Neuronal stem cell (in vitro differentiated cells): Measurements from ENCODE around the gene DAPK2.
A peak's percentile ranks its signal among the peaks of the same experiment; 100 is the strongest.

ENCODE experiments used
- DNase-seq: peaks from one replicate; pipeline ENCODE4 v3.0.0-alpha.2; 2013; ENCODE audit warnings: low spot score
- H2AFZ ChIP-seq: one replicate; pipeline ENCODE4 v1.6.1; 2013; ENCODE audit warnings: mild to moderate bottlenecking, low read length, inconsistent platforms
- H2AK5ac ChIP-seq: 2 replicates; pipeline ENCODE4 v1.6.1; 2013; ENCODE audit warnings: low read depth, mild to moderate bottlenecking, inconsistent platforms, low read length, moderate library complexity, mixed read lengths
- H2BK120ac ChIP-seq: 2 replicates; pipeline ENCODE4 v1.6.1; 2013; ENCODE audit warnings: low read depth, mild to moderate bottlenecking, inconsistent platforms, low read length, moderate library complexity, mixed read lengths
- H2BK12ac ChIP-seq: one replicate; pipeline ENCODE4 v1.6.1; 2013; ENCODE audit warnings: low read length, inconsistent platforms
- H2BK15ac ChIP-seq: 2 replicates; pipeline ENCODE4 v1.6.1; 2013; ENCODE audit warnings: mild to moderate bottlenecking, low read length, inconsistent platforms, mixed read lengths
- H2BK5ac ChIP-seq: one replicate; pipeline ENCODE4 v1.6.1; 2013; ENCODE audit warnings: inconsistent platforms, mild to moderate bottlenecking, low read length, moderate library complexity
- H3K14ac ChIP-seq: one replicate; pipeline ENCODE4 v1.6.1; 2013; ENCODE audit warnings: low read length, inconsistent platforms
- H3K18ac ChIP-seq: 2 replicates; pipeline ENCODE4 v1.6.1; 2013; ENCODE audit warnings: low read length, inconsistent platforms
- H3K23ac ChIP-seq: 2 replicates; pipeline ENCODE4 v1.6.1; 2013; ENCODE audit warnings: low read depth, mild to moderate bottlenecking, mixed read lengths, low read length, inconsistent platforms; ENCODE audit not compliant: poor library complexity
- H3K27ac ChIP-seq: replicated peaks from 3 replicates; pipeline ENCODE4 v1.5.1; 2013; ENCODE audit warnings: low read length, inconsistent platforms
- H3K27me3 ChIP-seq, 3 experiments: 2 replicates each; pipeline ENCODE4 v1.6.1; 2013; ENCODE audit warnings: low read length in 3 of 3, mild to moderate bottlenecking in 2 of 3, inconsistent platforms in 1 of 3, low read depth in 1 of 3, mixed read lengths in 1 of 3, moderate library complexity in 1 of 3; ENCODE audit not compliant: control insufficient read depth in 3 of 3, insufficient read depth in 3 of 3
- H3K36me3 ChIP-seq, 2 donors: replicated peaks in 1 of 2; 2 replicates each; pipeline ENCODE4 v1.6.1; 2013; ENCODE audit warnings: low read length in 2 of 2; ENCODE audit not compliant: control insufficient read depth in 2 of 2, insufficient read depth in 2 of 2
- H3K4ac ChIP-seq: 2 replicates; pipeline ENCODE4 v1.6.1; 2013; ENCODE audit warnings: inconsistent platforms, mild to moderate bottlenecking, low read length, moderate library complexity
- H3K4me1 ChIP-seq, 2 donors: 1 replicate in 1 of 2; 2 replicates in 1 of 2; pipeline ENCODE4 v1.6.1; 2013; ENCODE audit warnings: low read length in 2 of 2, low read depth in 1 of 2; ENCODE audit not compliant: control insufficient read depth in 2 of 2, insufficient read depth in 1 of 2
- H3K4me2 ChIP-seq: one replicate; pipeline ENCODE4 v1.6.1; 2013; ENCODE audit warnings: mild to moderate bottlenecking, low read length, inconsistent platforms; ENCODE audit not compliant: insufficient read depth, poor library complexity, severe bottlenecking
- H3K4me3 ChIP-seq, 2 donors: 2 replicates each; pipeline ENCODE4 v1.5.1; 2013; ENCODE audit warnings: low read length in 2 of 2, mild to moderate bottlenecking in 2 of 2, inconsistent platforms in 1 of 2, moderate library complexity in 1 of 2
- H3K79me1 ChIP-seq: one replicate; pipeline ENCODE4 v1.6.1; 2013; ENCODE audit warnings: low read depth, mild to moderate bottlenecking, inconsistent platforms, low read length, moderate library complexity
- H3K9ac ChIP-seq: one replicate; pipeline ENCODE4 v1.6.1; 2013; ENCODE audit warnings: mild to moderate bottlenecking, low read depth, low read length, inconsistent platforms; ENCODE audit not compliant: poor library complexity
- H3K9me3 ChIP-seq, 2 donors: replicated peaks in 1 of 2; 2 replicates each; pipeline versions ENCODE3 to v1.6.1; 2013; ENCODE audit warnings: low read length in 2 of 2, mild to moderate bottlenecking in 2 of 2, inconsistent platforms in 1 of 2, low read depth in 1 of 2, mixed read lengths in 1 of 2, moderate library complexity in 1 of 2; ENCODE audit not compliant: control insufficient read depth in 2 of 2, insufficient read depth in 1 of 2
- H4K8ac ChIP-seq: one replicate; pipeline ENCODE4 v1.6.1; 2013; ENCODE audit warnings: low read depth, mild to moderate bottlenecking, inconsistent platforms, low read length, moderate library complexity
- H4K91ac ChIP-seq: one replicate; pipeline ENCODE4 v1.6.1; 2013; ENCODE audit warnings: low read length, low read depth, mild to moderate bottlenecking, inconsistent platforms; ENCODE audit not compliant: poor library complexity
- WGBS, 2 donors: extraction: QIAGEN DNeasy Blood & Tissue Kit; methylation state at CpG; one replicate each; pipeline ENCODE4 v1.1.7; 2013; ENCODE audit warnings: missing lambda C conversion rate in 2 of 2, mixed read lengths in 1 of 2; ENCODE audit not compliant: insufficient read length in 2 of 2, insufficient replicate concordance in 1 of 2; ENCODE audit errors: extremely low coverage in 2 of 2; 5-methylcytosine and 5-hydroxymethylcytosine counted together

The DAPK2 gene

GRCh38 chr15:63946524-63947065, 99.7 kb downstream of the DAPK2 start:
- WGBS, 2 donors, result no CpG with 5 or more reads among the region's 4 CpGs
- Histone ChIP-seq H3K14ac (no peak overlapping the region), H4K8ac (no peak overlapping the region), H3K4me3 (no peak overlapping the region), H3K9me3 (no peaks in the 10 kb centered on the region), H3K4me2 (no peak overlapping the region), H3K9ac (no peak overlapping the region), H4K91ac (no peak overlapping the region), H3K79me1 (no peaks in the 10 kb centered on the region), H2AK5ac (no peak overlapping the region), H2BK12ac (no peak overlapping the region), H3K23ac (no peak overlapping the region), H2BK120ac (no peak overlapping the region), H3K4me1 (peaks cover 0 to 3% of the 10 kb centered on the region in 2 donors), H3K27me3 (no peaks in the 10 kb centered on the region), H2BK15ac (no peak overlapping the region), H3K36me3 (no peaks in the 10 kb centered on the region), H2BK5ac (no peak overlapping the region), H3K18ac (no peak overlapping the region), H3K27ac (no peak overlapping the region), H2AFZ (no peak overlapping the region), H3K4ac (no peak overlapping the region)
- no peak for DNase-seq

- no peaks in the 10 kb centered on the region for H3K9me3 ChIP-seq
- H3K4me3 ChIP-seq, result no peak overlapping the region
- H3K4ac ChIP-seq, result no peak overlapping the region
- H3K4me1 ChIP-seq, result peaks cover 0 to 3% of the 10 kb centered on the region in 2 donors
- H3K14ac ChIP-seq, result no peak overlapping the region
- no peak overlapping the region for H2BK5ac ChIP-seq
- H3K9ac ChIP-seq, result no peak overlapping the region
- H2AK5ac ChIP-seq, result no peak overlapping the region
- peak overlapping the region; percentile 58 for H3K18ac ChIP-seq
- no peak for DNase-seq
- no peak overlapping the region for H3K23ac ChIP-seq
- no peaks in the 10 kb centered on the region for H3K27me3 ChIP-seq
- no peak overlapping the region for H3K27ac ChIP-seq
- WGBS, 2 donors, result no CpG with 5 or more reads among the region's 9 CpGs
- no peak overlapping the region for H4K8ac ChIP-seq
- peak overlapping the region; percentile 97 for H2AFZ ChIP-seq
- H3K4me2 ChIP-seq, result no peak overlapping the region
- H2BK15ac ChIP-seq, result no peak overlapping the region
- no peak overlapping the region for H4K91ac ChIP-seq
- no peaks in the 10 kb centered on the region for H3K79me1 ChIP-seq
- no peak overlapping the region for H2BK120ac ChIP-seq
- no peak overlapping the region for H2BK12ac ChIP-seq
- no peaks in the 10 kb centered on the region for H3K36me3 ChIP-seq
Measured at GRCh38 chr15:63945838-63946298, 100.4 kb downstream of the DAPK2 start.

DNA sequence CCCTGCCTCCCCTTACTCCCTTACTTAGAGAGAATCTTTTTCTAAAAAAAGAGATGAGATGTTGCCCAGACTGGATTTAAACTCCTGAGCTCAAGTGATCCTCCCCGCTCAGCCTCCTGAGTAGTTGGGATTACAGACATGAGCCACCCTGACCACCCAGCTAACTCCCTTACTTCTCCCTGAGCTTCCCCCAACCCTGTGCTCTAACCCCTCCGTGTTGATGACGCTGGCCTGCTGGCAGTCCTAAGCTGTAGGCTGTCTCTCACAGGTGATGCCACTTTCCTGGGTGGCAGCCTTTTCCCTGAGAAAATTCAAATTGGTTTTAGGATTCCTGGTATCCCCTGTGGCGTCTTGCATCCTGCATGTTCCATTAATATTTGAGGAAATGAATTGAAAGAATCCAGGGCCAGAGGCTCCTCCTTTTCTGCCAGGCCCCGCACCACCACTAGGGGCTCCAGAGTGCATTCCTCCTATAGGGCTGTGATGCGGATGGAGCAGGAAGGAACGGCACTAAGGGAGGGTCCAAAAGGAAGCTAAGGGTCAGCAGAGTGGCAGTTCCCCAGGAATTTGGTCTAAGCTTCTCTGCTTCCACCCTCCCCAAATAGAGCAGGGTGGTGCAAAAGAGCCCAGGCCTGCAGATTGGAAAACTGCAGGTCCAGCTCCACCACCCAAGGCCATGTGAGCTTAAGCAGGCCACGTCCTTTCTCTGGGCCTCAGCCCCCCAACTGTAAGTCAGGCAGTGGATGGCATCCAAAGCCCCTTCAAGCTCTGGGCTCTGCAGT, 101.1 kb downstream of the DAPK2 start:
- Histone ChIP-seq H2BK12ac (no peak overlapping the region), H2AFZ (peak overlapping the region; percentile 97), H2BK15ac (no peak overlapping the region), H3K23ac (no peak overlapping the region), H3K18ac (peak overlapping the region; percentile 58), H2BK120ac (no peak overlapping the region), H3K27me3 (no peaks in the 10 kb centered on the region), H3K4me2 (no peak overlapping the region), H3K4me1 (peaks cover 0 to 3% of the 10 kb centered on the region in 2 donors), H2AK5ac (no peak overlapping the region), H2BK5ac (no peak overlapping the region), H3K36me3 (no peaks in the 10 kb centered on the region), H3K9me3 (no peaks in the 10 kb centered on the region), H3K27ac (no peak overlapping the region), H4K8ac (no peak overlapping the region), H3K79me1 (no peaks in the 10 kb centered on the region), H3K4ac (no peak overlapping the region), H3K14ac (no peak overlapping the region), H3K9ac (no peak overlapping the region), H3K4me3 (no peak overlapping the region), H4K91ac (no peak overlapping the region)
- DNase-seq, result peak; percentile 54
- no CpG with 5 or more reads among the region's 8 CpGs for WGBS, 2 donors

DNA sequence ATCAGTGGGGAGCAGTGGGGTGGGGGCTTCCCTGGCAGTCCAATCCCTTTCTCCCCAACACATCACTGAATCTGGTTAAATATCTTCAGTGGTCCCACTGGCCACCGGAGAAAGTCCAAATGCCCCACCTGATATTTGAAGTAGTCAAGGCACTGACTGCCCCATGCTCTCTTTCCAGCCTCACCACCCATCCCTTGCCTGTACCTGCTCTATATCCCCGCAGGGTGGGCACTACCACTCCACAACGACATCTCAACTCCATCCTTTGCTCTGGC, 101.7 kb downstream of the DAPK2 start:
- Histone ChIP-seq H4K8ac (no peak overlapping the region), H3K4me3 (no peak overlapping the region), H2BK15ac (no peak overlapping the region), H3K9me3 (no peaks in the 10 kb centered on the region), H3K23ac (no peak overlapping the region), H4K91ac (no peak overlapping the region), H3K9ac (no peak overlapping the region), H3K36me3 (no peaks in the 10 kb centered on the region), H2AFZ (peak overlapping the region; percentile 97), H3K4me2 (no peak overlapping the region), H3K18ac (peak overlapping the region; percentile 55), H2AK5ac (no peak overlapping the region), H3K14ac (no peak overlapping the region), H2BK12ac (no peak overlapping the region), H3K4ac (no peak overlapping the region), H3K79me1 (no peaks in the 10 kb centered on the region), H3K27ac (no peak overlapping the region), H3K4me1 (peaks cover 0 to 3% of the 10 kb centered on the region in 2 donors), H2BK120ac (no peak overlapping the region), H2BK5ac (no peak overlapping the region), H3K27me3 (no peaks in the 10 kb centered on the region)
- DNase-seq, result no peak
- WGBS, 2 donors, result no CpG with 5 or more reads among the region's 3 CpGs
